ENCODE measurements around the gene TMPRSS4.

DNA sequence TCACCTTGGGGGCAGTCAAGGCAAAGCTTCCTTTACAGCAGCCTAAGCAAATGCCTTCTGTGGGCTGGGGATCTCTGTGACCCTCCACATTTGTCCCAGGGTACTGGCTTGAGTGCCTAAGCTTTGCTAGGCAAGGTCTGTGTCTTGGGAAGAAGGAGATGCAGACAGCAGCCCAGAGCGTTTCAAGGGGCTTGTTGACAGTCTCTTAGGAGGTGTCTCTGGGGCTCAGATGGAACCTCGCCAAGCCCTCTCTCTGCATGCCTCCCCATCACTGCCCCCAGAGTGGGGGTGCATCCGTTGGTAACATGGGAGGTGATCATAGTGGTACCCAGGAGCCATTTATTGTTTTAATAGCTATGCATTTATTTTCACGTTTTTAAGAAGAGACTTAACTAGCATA is 29.1 kb upstream of the TMPRSS4 start:
- no peak for TF ChIP-seq EZH2 (IDR thresholded peaks at IDR 0.05; ENCODE audit: insufficient read depth, low read length)
- no peak for TF ChIP-seq CTCF (IDR thresholded peaks at IDR 0.05; ENCODE audit: insufficient read depth, low read depth, low read length)

Data from astrocyte (in vitro differentiated cells and primary cell).